Panc1 (cell line): ENCODE measurements around the gene RAD21L1.

Experiments used
- CTCF ChIP-seq: fragments of 450-650 bp; IDR thresholded peaks from 2 replicates; pipeline ENCODE4 v1.5.1; 2017; ENCODE audit warnings: mild to moderate bottlenecking
- POLR2AphosphoS5 ChIP-seq: IDR thresholded peaks from 2 replicates; pipeline ENCODE4 v1.6.1; 2012; ENCODE audit warnings: mild to moderate bottlenecking, low read depth, low read length, moderate library complexity
- REST ChIP-seq, 2 experiments: IDR thresholded peaks; 2 replicates each; pipeline ENCODE4 v1.6.1; 2011 to 2012; ENCODE audit warnings: low read depth in 2 of 2, control low read depth in 1 of 2, low read length in 1 of 2, mild to moderate bottlenecking in 1 of 2, moderate library complexity in 1 of 2; ENCODE audit not compliant: insufficient read depth in 1 of 2
- SIN3A ChIP-seq: IDR thresholded peaks from 2 replicates; pipeline ENCODE4 v1.6.1; 2012; ENCODE audit warnings: low read depth, mild to moderate bottlenecking, low read length, moderate library complexity, borderline replicate concordance; ENCODE audit not compliant: insufficient read depth
- TCF7L2 ChIP-seq: IDR thresholded peaks from 2 replicates; pipeline ENCODE4 v1.6.1; 2011; ENCODE audit warnings: mild to moderate bottlenecking, low read depth, low read length, inconsistent platforms

GRCh38 chr20:1292620-1293019 is 66.8 kb downstream of the RAD21L1 start:
- TF ChIP-seq CTCF (no peak), TCF7L2 (no peak), REST (IDR thresholded peaks at IDR 0.05; ENCODE audit: insufficient read depth in 1 of 2, low read depth in 2 of 2, low read length in 1 of 2) (no peak), POLR2AphosphoS5 (no peak), SIN3A (no peak)
